H1 (cell line): Measurements from ENCODE around the gene KCNMA1. TPM values are rescaled to one million over a fixed set of nuclear protein-coding genes. Genes with fewer than 3 reads are reported as not detected.

ENCODE experiments used
- CTCF ChIA-PET: fragments of 300-600 bp; sonication (Branson Sonifier 250); formaldehyde crosslinking; loops from one replicate; lab custom pipeline; 2021; ENCODE audit not compliant: partially characterized antibody; lab: Charles Lee
- POLR2A ChIA-PET: fragments of 300-600 bp; sonication (Branson Sonifier 250); formaldehyde crosslinking; loops from one replicate; lab custom pipeline; 2021; ENCODE audit warnings: inconsistent platforms; ENCODE audit not compliant: partially characterized antibody; lab: Charles Lee
- DNase-seq, 2 experiments: peaks; one replicate each; pipeline versions ENCODE4 v3.0.0 to v3.0.0-alpha.2; 2010 to 2022; ENCODE audit warnings: low spot score in 2 of 2, low read depth in 1 of 2, mixed read lengths in 1 of 2
- FAIRE-seq: peaks from 2 replicates; lab custom pipeline; 2011; peaks lifted over from hg19 to GRCh38; lab: Jason Lieb, UNC
- H2AFZ ChIP-seq: 2 replicates; pipeline ENCODE4 v1.8.1; 2012; ENCODE audit warnings: low read length, inconsistent platforms
- H2AK5ac ChIP-seq: 2 replicates; pipeline ENCODE4 v1.6.1; 2013; ENCODE audit warnings: low read depth, low read length
- H2BK120ac ChIP-seq: replicated peaks from 2 replicates; pipeline ENCODE3; 2013; ENCODE audit warnings: low read depth, low read length, inconsistent platforms
- H2BK12ac ChIP-seq: 2 replicates; pipeline ENCODE4 v1.6.1; 2013; ENCODE audit warnings: low read depth, low read length
- H2BK15ac ChIP-seq: 2 replicates; pipeline ENCODE4 v1.6.1; 2013; ENCODE audit warnings: low read length
- H2BK20ac ChIP-seq: 2 replicates; pipeline ENCODE4 v1.6.1; 2013; ENCODE audit warnings: low read length
- H2BK5ac ChIP-seq: 2 replicates; pipeline ENCODE4 v1.6.1; 2013; ENCODE audit warnings: low read depth, low read length
- H3K14ac ChIP-seq: 2 replicates; pipeline ENCODE4 v1.6.1; 2013; ENCODE audit warnings: inconsistent platforms; ENCODE audit not compliant: insufficient read length
- H3K18ac ChIP-seq: 2 replicates; pipeline ENCODE4 v1.6.1; 2013; ENCODE audit warnings: low read length; ENCODE audit errors: extremely low read depth
- H3K23ac ChIP-seq: 2 replicates; pipeline ENCODE4 v1.6.1; 2013; ENCODE audit warnings: inconsistent platforms; ENCODE audit not compliant: insufficient read length
- H3K23me2 ChIP-seq: 2 replicates; pipeline ENCODE4 v1.6.1; 2013; ENCODE audit warnings: low read depth, low read length
- H3K27ac ChIP-seq: 2 replicates; pipeline ENCODE4 v1.6.1; 2011; ENCODE audit warnings: low read depth, low read length, inconsistent platforms
- H3K27me3 ChIP-seq, 4 experiments: replicated peaks in 1 of 4; 1 replicate in 1 of 4; 2 replicates in 3 of 4; pipeline versions ENCODE4 v1.6.1 to v1.8.1; 2011 to 2013; ENCODE audit warnings: low read length in 3 of 4, mild to moderate bottlenecking in 3 of 4, inconsistent platforms in 2 of 4, mixed read lengths in 2 of 4, moderate library complexity in 1 of 4; ENCODE audit not compliant: control insufficient read depth in 3 of 4, insufficient read depth in 3 of 4; ENCODE audit errors: extremely low read depth in 1 of 4
- H3K36me3 ChIP-seq, 4 experiments: 2 replicates each; pipeline versions ENCODE4 v1.6.1 to v1.8.1; 2011 to 2013; ENCODE audit warnings: mild to moderate bottlenecking in 4 of 4, low read length in 3 of 4, moderate library complexity in 2 of 4, control low read depth in 1 of 4, inconsistent platforms in 1 of 4; ENCODE audit not compliant: insufficient read depth in 4 of 4, control insufficient read depth in 2 of 4
- H3K4ac ChIP-seq: replicated peaks from 2 replicates; pipeline ENCODE3; 2013; ENCODE audit warnings: low read length, low read depth, mixed read lengths, inconsistent platforms; ENCODE audit not compliant: insufficient read length
- H3K4me1 ChIP-seq, 4 experiments: replicated peaks in 1 of 4; 1 replicate in 1 of 4; 2 replicates in 3 of 4; pipeline versions ENCODE4 v1.6.1 to v1.8.1; 2011 to 2013; ENCODE audit warnings: low read length in 3 of 4, inconsistent platforms in 2 of 4, mixed read lengths in 1 of 4; ENCODE audit not compliant: insufficient read depth in 4 of 4, control insufficient read depth in 3 of 4
- H3K4me2 ChIP-seq, 2 experiments: 2 replicates each; pipeline versions ENCODE4 v1.6.1 to v1.8.1; 2011 to 2013; ENCODE audit warnings: low read depth in 2 of 2, low read length in 2 of 2, control low read depth in 1 of 2, inconsistent platforms in 1 of 2, mild to moderate bottlenecking in 1 of 2; ENCODE audit not compliant: insufficient read depth in 1 of 2
- H3K4me3 ChIP-seq, 4 experiments: fragments of 200-600, 300-600 bp in 1 of 4; sonication (generic), shearing (Covaris generic), sonication (Bioruptor Twin) in 1 of 4; 2 replicates each; pipeline versions ENCODE4 v1.5.1 to v1.8.1; 2011 to 2016; ENCODE audit warnings: low read length in 4 of 4, low read depth in 3 of 4, control low read depth in 2 of 4, inconsistent platforms in 2 of 4, mild to moderate bottlenecking in 2 of 4, mixed read lengths in 1 of 4, moderate library complexity in 1 of 4; ENCODE audit not compliant: insufficient read depth in 2 of 4; ENCODE audit errors: extremely low read depth in 1 of 4
- H3K56ac ChIP-seq: replicated peaks from 2 replicates; pipeline ENCODE3; 2013; ENCODE audit warnings: low read depth, mild to moderate bottlenecking, mixed read lengths, low read length, inconsistent platforms; ENCODE audit not compliant: insufficient read length
- H3K79me1 ChIP-seq: 2 replicates; pipeline ENCODE4 v1.6.1; 2013; ENCODE audit warnings: low read depth, low read length, control low read depth
- H3K79me2 ChIP-seq, 2 experiments: 2 replicates each; pipeline versions ENCODE4 v1.6.1 to v1.8.1; 2012 to 2013; ENCODE audit warnings: low read length in 2 of 2, mild to moderate bottlenecking in 2 of 2, inconsistent platforms in 1 of 2; ENCODE audit not compliant: insufficient read depth in 2 of 2, control insufficient read depth in 1 of 2
- H3K9ac ChIP-seq, 4 experiments: replicated peaks in 1 of 4; 1 replicate in 1 of 4; 2 replicates in 3 of 4; pipeline versions ENCODE4 v1.6.1 to v1.8.1; 2011 to 2013; ENCODE audit warnings: low read depth in 3 of 4, low read length in 3 of 4, control low read depth in 2 of 4, mild to moderate bottlenecking in 2 of 4, moderate library complexity in 2 of 4, inconsistent platforms in 1 of 4; ENCODE audit errors: extremely low read depth in 1 of 4
- H3K9me3 ChIP-seq, 2 experiments: 2 replicates each; pipeline versions ENCODE4 v1.6.1 to v1.8.1; 2012 to 2013; ENCODE audit warnings: mild to moderate bottlenecking in 2 of 2, moderate library complexity in 2 of 2, control low read depth in 1 of 2, inconsistent platforms in 1 of 2, low read depth in 1 of 2, low read length in 1 of 2, mixed read lengths in 1 of 2; ENCODE audit not compliant: insufficient read depth in 2 of 2
- H4K20me1 ChIP-seq, 2 experiments: replicated peaks in 1 of 2; 2 replicates each; pipeline versions ENCODE3 to v1.8.1; 2011 to 2013; ENCODE audit warnings: inconsistent platforms in 2 of 2, low read length in 2 of 2, mild to moderate bottlenecking in 1 of 2; ENCODE audit not compliant: insufficient read depth in 2 of 2, control insufficient read depth in 1 of 2
- H4K5ac ChIP-seq: 2 replicates; pipeline ENCODE4 v1.6.1; 2013; ENCODE audit warnings: low read length, low read depth, mixed read lengths, inconsistent platforms; ENCODE audit not compliant: insufficient read length
- H4K8ac ChIP-seq: 2 replicates; pipeline ENCODE4 v1.8.0; 2013; ENCODE audit warnings: mild to moderate bottlenecking, moderate library complexity, low read length, inconsistent platforms; ENCODE audit not compliant: insufficient read depth; ENCODE audit errors: extremely low read depth
- H4K91ac ChIP-seq: replicated peaks from 2 replicates; pipeline ENCODE3; 2013; ENCODE audit warnings: low read length, mixed read lengths, inconsistent platforms; ENCODE audit not compliant: insufficient read length
- CHD1 ChIP-seq: IDR thresholded peaks from 2 replicates; pipeline ENCODE4 v1.6.1; 2012; ENCODE audit warnings: low read depth, low read length, improper control_type of control experiment
- EZH2 ChIP-seq: fragments of 200-600 bp; sonication (generic); IDR thresholded peaks from 2 replicates; pipeline ENCODE4 v1.7.1; 2012; ENCODE audit warnings: low read depth, mild to moderate bottlenecking, moderate library complexity, low read length, inconsistent platforms; ENCODE audit not compliant: severe bottlenecking
- GABPA ChIP-seq: IDR thresholded peaks from 2 replicates; pipeline ENCODE4 v1.6.1; 2011; ENCODE audit warnings: mild to moderate bottlenecking, low read length, moderate library complexity, borderline replicate concordance; ENCODE audit not compliant: insufficient read depth
- GTF2F1 ChIP-seq: IDR thresholded peaks from 2 replicates; pipeline ENCODE4 v1.6.1; 2012; ENCODE audit warnings: low read depth, low read length, improper control_type of control experiment, borderline replicate concordance
- HDAC6 ChIP-seq: IDR thresholded peaks from one replicate; pipeline ENCODE4 v1.7.1; 2012; ENCODE audit warnings: low read depth, mild to moderate bottlenecking, inconsistent platforms, low read length, moderate library complexity
- KDM4A ChIP-seq: IDR thresholded peaks from one replicate; pipeline ENCODE4 v1.7.1; 2012; ENCODE audit warnings: low read depth, mild to moderate bottlenecking, moderate library complexity, low read length, inconsistent platforms; ENCODE audit not compliant: severe bottlenecking
- MAFK ChIP-seq: IDR thresholded peaks from 2 replicates; pipeline ENCODE4 v1.6.1; 2012; ENCODE audit warnings: low read depth, mild to moderate bottlenecking, improper control_type of control experiment, low read length
- NRF1 ChIP-seq: IDR thresholded peaks from 2 replicates; pipeline ENCODE4 v1.6.1; 2011; ENCODE audit warnings: mild to moderate bottlenecking, low read depth, low read length, improper control_type of control experiment
- SIX5 ChIP-seq: IDR thresholded peaks from 2 replicates; pipeline ENCODE4 v1.6.1; 2011; ENCODE audit warnings: mild to moderate bottlenecking, low read depth, low read length
- WGBS, 2 experiments: shearing (Covaris generic) in 1 of 2; methylation state at CpG; one replicate each; pipeline versions ENCODE4 v1.1.6 to v1.1.7; 2013 to 2015; ENCODE audit warnings: low lambda C conversion rate in 2 of 2, mixed read lengths in 2 of 2, inconsistent platforms in 1 of 2, low coverage in 1 of 2, missing lambda C conversion rate in 1 of 2; ENCODE audit not compliant: insufficient replicate concordance in 2 of 2, insufficient coverage in 1 of 2, insufficient read length in 1 of 2; ENCODE audit errors: extremely low coverage in 1 of 2, missing lambda C conversion rate in 1 of 2; 5-methylcytosine and 5-hydroxymethylcytosine counted together
- polyA plus RNA-seq, 7 experiments: library from polyadenylated mRNA; depleted of rRNA in 3 of 7; stranded (reverse) in 5 of 7; unstranded in 2 of 7; fragments of >200 nt in 5 of 7; fragments of 200-250 nt in 2 of 7; gene quantifications; 1 replicate in 5 of 7; 2 replicates in 1 of 7; 4 replicates in 1 of 7; pipeline versions ENCODE4 v1.2.1 to v1.2.3, GENCODE V29; 2011 to 2013; ENCODE audit warnings: missing spikeins in 2 of 7, mixed read lengths in 2 of 7
- total RNA-seq: library from RNA; stranded (reverse); fragmentation: NEBNext Ultra II Directional; extraction: Animal tissue kit (Norgen Biotek cat#: 25700); gene quantifications from 2 replicates; pipeline ENCODE4 v1.2.1, GENCODE V29; 2021
- TF ChIP-seq, protein P1 (sequence below): IDR thresholded peaks from 2 replicates; pipeline ENCODE4 v1.6.1; 2012; ENCODE audit warnings: inconsistent platforms
- TF ChIP-seq, protein P2 (sequence below): IDR thresholded peaks from 2 replicates; pipeline ENCODE4 v1.6.1; 2012; ENCODE audit warnings: low read length, inconsistent platforms

The KCNMA1 gene
- total and polyA plus RNA-seq, 2 of the 8 experiments (the other 6 are each of a cell fraction or from before 2014, with no cell fraction given): 10.2 to 11.1 TPM

DNA sequence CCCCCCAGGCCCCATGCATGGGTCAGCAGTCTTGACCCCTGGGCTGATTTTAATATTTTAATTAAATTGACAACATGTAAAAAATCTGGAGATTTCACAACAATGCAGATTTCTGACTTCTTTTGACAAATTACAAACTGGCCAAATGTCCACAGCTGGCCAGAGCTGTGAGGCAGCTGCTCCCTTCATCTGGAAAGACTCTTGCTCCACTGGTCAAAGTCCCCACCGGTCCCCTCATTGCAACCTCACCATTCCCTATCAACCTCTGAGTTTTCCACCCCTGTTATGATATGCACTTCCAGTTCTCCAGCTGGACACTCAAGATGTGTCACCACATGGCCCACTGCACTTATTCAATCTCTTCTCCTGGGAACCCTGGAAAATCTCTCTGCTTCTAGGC is 266.2 kb downstream of the KCNMA1 start:
- no peaks in the 10 kb centered on the region for H3K27me3 ChIP-seq
- no peak overlapping the region for H2BK5ac ChIP-seq
- H3K79me2 ChIP-seq: no peaks in the 10 kb centered on the region
- H4K20me1 ChIP-seq: no peaks in the 10 kb centered on the region
- ChIA-PET POLR2A (no interaction called here), CTCF (interaction anchor here (0.7 to 2.8 kb wide), 5 partner anchors 19 to 341 kb away, joined by 3 to 7 read pairs (median 3); no protein-coding TSS in a partner anchor)
- H2BK12ac ChIP-seq: no peak overlapping the region
- no peak overlapping the region for H3K23ac ChIP-seq
- H3K36me3 ChIP-seq: no peaks in the 10 kb centered on the region
- H3K14ac ChIP-seq: no peak overlapping the region
- H2BK120ac ChIP-seq: no peak overlapping the region
- TF ChIP-seq MAFK (no peak), HDAC6 (no peak), SIX5 (no peak), GABPA (no peak), EZH2 (no peak), GTF2F1 (no peak), NRF1 (no peak), CHD1 (no peak), KDM4A (no peak)
- TF ChIP-seq, protein P1, sequence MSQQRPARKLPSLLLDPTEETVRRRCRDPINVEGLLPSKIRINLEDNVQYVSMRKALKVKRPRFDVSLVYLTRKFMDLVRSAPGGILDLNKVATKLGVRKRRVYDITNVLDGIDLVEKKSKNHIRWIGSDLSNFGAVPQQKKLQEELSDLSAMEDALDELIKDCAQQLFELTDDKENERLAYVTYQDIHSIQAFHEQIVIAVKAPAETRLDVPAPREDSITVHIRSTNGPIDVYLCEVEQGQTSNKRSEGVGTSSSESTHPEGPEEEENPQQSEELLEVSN: no peak
- TF ChIP-seq, protein P2, sequence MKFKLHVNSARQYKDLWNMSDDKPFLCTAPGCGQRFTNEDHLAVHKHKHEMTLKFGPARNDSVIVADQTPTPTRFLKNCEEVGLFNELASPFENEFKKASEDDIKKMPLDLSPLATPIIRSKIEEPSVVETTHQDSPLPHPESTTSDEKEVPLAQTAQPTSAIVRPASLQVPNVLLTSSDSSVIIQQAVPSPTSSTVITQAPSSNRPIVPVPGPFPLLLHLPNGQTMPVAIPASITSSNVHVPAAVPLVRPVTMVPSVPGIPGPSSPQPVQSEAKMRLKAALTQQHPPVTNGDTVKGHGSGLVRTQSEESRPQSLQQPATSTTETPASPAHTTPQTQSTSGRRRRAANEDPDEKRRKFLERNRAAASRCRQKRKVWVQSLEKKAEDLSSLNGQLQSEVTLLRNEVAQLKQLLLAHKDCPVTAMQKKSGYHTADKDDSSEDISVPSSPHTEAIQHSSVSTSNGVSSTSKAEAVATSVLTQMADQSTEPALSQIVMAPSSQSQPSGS: no peak
- H3K23me2 ChIP-seq: no peaks in the 10 kb centered on the region; the same call in 1 of the 2 replicates
- whole genome bisulfite sequencing, 2 experiments: 92% methylated on average over 1 of the region's 1 CpG; no CpG with 5 or more reads in 1 of the 2 experiments
- H4K8ac ChIP-seq: no peak overlapping the region
- no peak overlapping the region for H3K27ac ChIP-seq
- DNase-seq (no peak), FAIRE-seq (no peak)
- no peak overlapping the region for H2AK5ac ChIP-seq
- no peak overlapping the region for H3K4me3 ChIP-seq
- H3K9me3 ChIP-seq: no peaks in the 10 kb centered on the region
- H3K9ac ChIP-seq: no peak overlapping the region
- H2BK15ac ChIP-seq: no peak overlapping the region
- no peak overlapping the region for H3K18ac ChIP-seq
- no peak overlapping the region for H2BK20ac ChIP-seq
- H3K56ac ChIP-seq: no peak overlapping the region
- H3K4me2 ChIP-seq: no peak overlapping the region
- no peak overlapping the region for H4K91ac ChIP-seq
- H2AFZ ChIP-seq: no peak overlapping the region
- H3K79me1 ChIP-seq: no peaks in the 10 kb centered on the region
- no peak overlapping the region for H4K5ac ChIP-seq
- no peak overlapping the region for H3K4ac ChIP-seq
- peaks cover 0 to 8% (median 2%) of the 10 kb centered on the region in 4 experiments; a peak in 3 of 7 replicates for H3K4me1 ChIP-seq
